H1 (cell line): ENCODE data around the gene AHSG. TPM values are rescaled to one million over a fixed set of nuclear protein-coding genes. Genes with fewer than 3 reads are reported as not detected.
"Not testable (repeated sequence)": the region's sequence is repeated elsewhere in the genome, so short reads cannot be mapped to it uniquely, and the experiment has no call there.

Experiments
- CTCF ChIA-PET: fragments of 300-600 bp; sonication (Branson Sonifier 250); formaldehyde crosslinking; loops from one replicate; lab custom pipeline; 2021; ENCODE audit not compliant: partially characterized antibody; lab: Charles Lee
- POLR2A ChIA-PET: fragments of 300-600 bp; sonication (Branson Sonifier 250); formaldehyde crosslinking; loops from one replicate; lab custom pipeline; 2021; ENCODE audit warnings: inconsistent platforms; ENCODE audit not compliant: partially characterized antibody; lab: Charles Lee
- DNase-seq, 2 experiments: peaks; one replicate each; pipeline versions ENCODE4 v3.0.0 to v3.0.0-alpha.2; 2010 to 2022; ENCODE audit warnings: low spot score in 2 of 2, low read depth in 1 of 2, mixed read lengths in 1 of 2
- FAIRE-seq: peaks from 2 replicates; lab custom pipeline; 2011; peaks lifted over from hg19 to GRCh38; lab: Jason Lieb, UNC
- H2AFZ ChIP-seq: 2 replicates; pipeline ENCODE4 v1.8.1; 2012; ENCODE audit warnings: low read length, inconsistent platforms
- H2AK5ac ChIP-seq: 2 replicates; pipeline ENCODE4 v1.6.1; 2013; ENCODE audit warnings: low read depth, low read length
- H2BK120ac ChIP-seq: replicated peaks from 2 replicates; pipeline ENCODE3; 2013; ENCODE audit warnings: low read depth, low read length, inconsistent platforms
- H2BK12ac ChIP-seq: 2 replicates; pipeline ENCODE4 v1.6.1; 2013; ENCODE audit warnings: low read depth, low read length
- H2BK15ac ChIP-seq: 2 replicates; pipeline ENCODE4 v1.6.1; 2013; ENCODE audit warnings: low read length
- H2BK20ac ChIP-seq: 2 replicates; pipeline ENCODE4 v1.6.1; 2013; ENCODE audit warnings: low read length
- H2BK5ac ChIP-seq: 2 replicates; pipeline ENCODE4 v1.6.1; 2013; ENCODE audit warnings: low read depth, low read length
- H3K14ac ChIP-seq: 2 replicates; pipeline ENCODE4 v1.6.1; 2013; ENCODE audit warnings: inconsistent platforms; ENCODE audit not compliant: insufficient read length
- H3K18ac ChIP-seq: 2 replicates; pipeline ENCODE4 v1.6.1; 2013; ENCODE audit warnings: low read length; ENCODE audit errors: extremely low read depth
- H3K23ac ChIP-seq: 2 replicates; pipeline ENCODE4 v1.6.1; 2013; ENCODE audit warnings: inconsistent platforms; ENCODE audit not compliant: insufficient read length
- H3K23me2 ChIP-seq: 2 replicates; pipeline ENCODE4 v1.6.1; 2013; ENCODE audit warnings: low read depth, low read length
- H3K27ac ChIP-seq: 2 replicates; pipeline ENCODE4 v1.6.1; 2011; ENCODE audit warnings: low read depth, low read length, inconsistent platforms
- H3K27me3 ChIP-seq, 4 experiments: replicated peaks in 1 of 4; 1 replicate in 1 of 4; 2 replicates in 3 of 4; pipeline versions ENCODE4 v1.6.1 to v1.8.1; 2011 to 2013; ENCODE audit warnings: low read length in 3 of 4, mild to moderate bottlenecking in 3 of 4, inconsistent platforms in 2 of 4, mixed read lengths in 2 of 4, moderate library complexity in 1 of 4; ENCODE audit not compliant: control insufficient read depth in 3 of 4, insufficient read depth in 3 of 4; ENCODE audit errors: extremely low read depth in 1 of 4
- H3K36me3 ChIP-seq, 4 experiments: 2 replicates each; pipeline versions ENCODE4 v1.6.1 to v1.8.1; 2011 to 2013; ENCODE audit warnings: mild to moderate bottlenecking in 4 of 4, low read length in 3 of 4, moderate library complexity in 2 of 4, control low read depth in 1 of 4, inconsistent platforms in 1 of 4; ENCODE audit not compliant: insufficient read depth in 4 of 4, control insufficient read depth in 2 of 4
- H3K4ac ChIP-seq: replicated peaks from 2 replicates; pipeline ENCODE3; 2013; ENCODE audit warnings: low read length, low read depth, mixed read lengths, inconsistent platforms; ENCODE audit not compliant: insufficient read length
- H3K4me1 ChIP-seq, 4 experiments: replicated peaks in 1 of 4; 1 replicate in 1 of 4; 2 replicates in 3 of 4; pipeline versions ENCODE4 v1.6.1 to v1.8.1; 2011 to 2013; ENCODE audit warnings: low read length in 3 of 4, inconsistent platforms in 2 of 4, mixed read lengths in 1 of 4; ENCODE audit not compliant: insufficient read depth in 4 of 4, control insufficient read depth in 3 of 4
- H3K4me2 ChIP-seq, 2 experiments: 2 replicates each; pipeline versions ENCODE4 v1.6.1 to v1.8.1; 2011 to 2013; ENCODE audit warnings: low read depth in 2 of 2, low read length in 2 of 2, control low read depth in 1 of 2, inconsistent platforms in 1 of 2, mild to moderate bottlenecking in 1 of 2; ENCODE audit not compliant: insufficient read depth in 1 of 2
- H3K4me3 ChIP-seq, 4 experiments: fragments of 200-600, 300-600 bp in 1 of 4; sonication (generic), shearing (Covaris generic), sonication (Bioruptor Twin) in 1 of 4; 2 replicates each; pipeline versions ENCODE4 v1.5.1 to v1.8.1; 2011 to 2016; ENCODE audit warnings: low read length in 4 of 4, low read depth in 3 of 4, control low read depth in 2 of 4, inconsistent platforms in 2 of 4, mild to moderate bottlenecking in 2 of 4, mixed read lengths in 1 of 4, moderate library complexity in 1 of 4; ENCODE audit not compliant: insufficient read depth in 2 of 4; ENCODE audit errors: extremely low read depth in 1 of 4
- H3K56ac ChIP-seq: replicated peaks from 2 replicates; pipeline ENCODE3; 2013; ENCODE audit warnings: low read depth, mild to moderate bottlenecking, mixed read lengths, low read length, inconsistent platforms; ENCODE audit not compliant: insufficient read length
- H3K79me1 ChIP-seq: 2 replicates; pipeline ENCODE4 v1.6.1; 2013; ENCODE audit warnings: low read depth, low read length, control low read depth
- H3K79me2 ChIP-seq, 2 experiments: 2 replicates each; pipeline versions ENCODE4 v1.6.1 to v1.8.1; 2012 to 2013; ENCODE audit warnings: low read length in 2 of 2, mild to moderate bottlenecking in 2 of 2, inconsistent platforms in 1 of 2; ENCODE audit not compliant: insufficient read depth in 2 of 2, control insufficient read depth in 1 of 2
- H3K9ac ChIP-seq, 4 experiments: replicated peaks in 1 of 4; 1 replicate in 1 of 4; 2 replicates in 3 of 4; pipeline versions ENCODE4 v1.6.1 to v1.8.1; 2011 to 2013; ENCODE audit warnings: low read depth in 3 of 4, low read length in 3 of 4, control low read depth in 2 of 4, mild to moderate bottlenecking in 2 of 4, moderate library complexity in 2 of 4, inconsistent platforms in 1 of 4; ENCODE audit errors: extremely low read depth in 1 of 4
- H3K9me3 ChIP-seq, 2 experiments: 2 replicates each; pipeline versions ENCODE4 v1.6.1 to v1.8.1; 2012 to 2013; ENCODE audit warnings: mild to moderate bottlenecking in 2 of 2, moderate library complexity in 2 of 2, control low read depth in 1 of 2, inconsistent platforms in 1 of 2, low read depth in 1 of 2, low read length in 1 of 2, mixed read lengths in 1 of 2; ENCODE audit not compliant: insufficient read depth in 2 of 2
- H4K20me1 ChIP-seq, 2 experiments: replicated peaks in 1 of 2; 2 replicates each; pipeline versions ENCODE3 to v1.8.1; 2011 to 2013; ENCODE audit warnings: inconsistent platforms in 2 of 2, low read length in 2 of 2, mild to moderate bottlenecking in 1 of 2; ENCODE audit not compliant: insufficient read depth in 2 of 2, control insufficient read depth in 1 of 2
- H4K5ac ChIP-seq: 2 replicates; pipeline ENCODE4 v1.6.1; 2013; ENCODE audit warnings: low read length, low read depth, mixed read lengths, inconsistent platforms; ENCODE audit not compliant: insufficient read length
- H4K8ac ChIP-seq: 2 replicates; pipeline ENCODE4 v1.8.0; 2013; ENCODE audit warnings: mild to moderate bottlenecking, moderate library complexity, low read length, inconsistent platforms; ENCODE audit not compliant: insufficient read depth; ENCODE audit errors: extremely low read depth
- H4K91ac ChIP-seq: replicated peaks from 2 replicates; pipeline ENCODE3; 2013; ENCODE audit warnings: low read length, mixed read lengths, inconsistent platforms; ENCODE audit not compliant: insufficient read length
- WGBS, 2 experiments: shearing (Covaris generic) in 1 of 2; methylation state at CpG; one replicate each; pipeline versions ENCODE4 v1.1.6 to v1.1.7; 2013 to 2015; ENCODE audit warnings: low lambda C conversion rate in 2 of 2, mixed read lengths in 2 of 2, inconsistent platforms in 1 of 2, low coverage in 1 of 2, missing lambda C conversion rate in 1 of 2; ENCODE audit not compliant: insufficient replicate concordance in 2 of 2, insufficient coverage in 1 of 2, insufficient read length in 1 of 2; ENCODE audit errors: extremely low coverage in 1 of 2, missing lambda C conversion rate in 1 of 2; 5-methylcytosine and 5-hydroxymethylcytosine counted together
- polyA plus RNA-seq, 7 experiments: library from polyadenylated mRNA; depleted of rRNA in 3 of 7; stranded (reverse) in 5 of 7; unstranded in 2 of 7; fragments of >200 nt in 5 of 7; fragments of 200-250 nt in 2 of 7; gene quantifications; 1 replicate in 5 of 7; 2 replicates in 1 of 7; 4 replicates in 1 of 7; pipeline versions ENCODE4 v1.2.1 to v1.2.3, GENCODE V29; 2011 to 2013; ENCODE audit warnings: missing spikeins in 2 of 7, mixed read lengths in 2 of 7
- total RNA-seq: library from RNA; stranded (reverse); fragmentation: NEBNext Ultra II Directional; extraction: Animal tissue kit (Norgen Biotek cat#: 25700); gene quantifications from 2 replicates; pipeline ENCODE4 v1.2.1, GENCODE V29; 2021

The AHSG gene
- total and polyA plus RNA-seq, 2 of the 8 experiments (the other 6 are each of a cell fraction or from before 2014, with no cell fraction given) = 0.68 to 0.78 TPM

- H3K14ac ChIP-seq, H3K23me2 ChIP-seq, H3K9me3 ChIP-seq, H3K4me3 ChIP-seq, H2BK120ac ChIP-seq, FAIRE-seq, H2AFZ ChIP-seq, H3K4me1 ChIP-seq, H2BK12ac ChIP-seq, H3K79me1 ChIP-seq, DNase-seq, H4K5ac ChIP-seq, H3K56ac ChIP-seq, H2BK5ac ChIP-seq, H2AK5ac ChIP-seq, H3K23ac ChIP-seq, H4K8ac ChIP-seq, H3K79me2 ChIP-seq, H4K20me1 ChIP-seq, H3K27ac ChIP-seq, H3K4me2 ChIP-seq, H3K4ac ChIP-seq, H2BK15ac ChIP-seq, H3K27me3 ChIP-seq, H3K18ac ChIP-seq, H2BK20ac ChIP-seq, H4K91ac ChIP-seq: not testable (repeated sequence)
- Histone ChIP-seq H3K36me3 (peaks cover 4 to 46% (median 29%) of the 10 kb centered on the region in 4 experiments; a peak in 7 of 8 replicates), H3K9ac (peak overlapping the region in 1 of 4 experiments; percentile 8; a peak in 1 of 7 replicates)
- WGBS, 2 experiments = 88% methylated on average over 9 of the region's 9 CpGs; no CpG with 5 or more reads in 1 of the 2 experiments
- POLR2A ChIA-PET = interaction anchor here (1.3 to 8.4 kb wide), 6 partner anchors 9 to 204 kb away, joined by 3 to 57 read pairs (median 6); partner anchors contain the start of gene EIF4A2
- CTCF ChIA-PET = interaction anchor here (1.6 to 23.7 kb wide), 3 partner anchors 28 to 212 kb away, joined by 4 to 333 read pairs (median 14); partner anchors contain the start of gene AHSG
Measured at GRCh38 chr3:186586245-186586644, 26.6 kb upstream of the AHSG start.
